IMR-90 (cell line): ENCODE measurements around the gene GGT1. TPM values are rescaled to one million over a fixed set of nuclear protein-coding genes. Genes with fewer than 3 reads are reported as not detected.

Experiments
- ATAC-seq: fragments of 200-7000 bp; cut with Tn5 transposase; 2 replicates; pipeline ENCODE4 v1.9.1; 2020; ENCODE audit warnings: low read depth, mild to moderate bottlenecking, moderate library complexity
- BruUV-seq: library from RNA; stranded (reverse); fragments of 400-500 nt; replicated peaks from 2 replicates; lab custom pipeline; 2021; lab: Mats Ljungman, UMichigan
- CTCF ChIA-PET: fragments of 300-600 bp; formaldehyde crosslinking; extraction: SDS; loops from one replicate; lab custom pipeline; 2021; ENCODE audit warnings: antibody characterized with exemption; lab: Yijun Ruan, JAX
- POLR2A ChIA-PET: fragments of 300-600 bp; sonication (Branson Sonifier 250); formaldehyde crosslinking; loops from one replicate; lab custom pipeline; 2022; ENCODE audit warnings: antibody characterized with exemption; ENCODE audit not compliant: unreplicated experiment; lab: Charles Lee
- DNase-seq: peaks from one replicate; pipeline ENCODE4 v3.0.0; 2013
- H2AFZ ChIP-seq: replicated peaks from 2 replicates; pipeline ENCODE3; 2013; ENCODE audit warnings: low read length, mild to moderate bottlenecking; ENCODE audit not compliant: poor library complexity
- H2AK5ac ChIP-seq: 2 replicates; pipeline ENCODE4 v1.6.1; 2013; ENCODE audit warnings: low read depth, low read length, inconsistent platforms
- H2AK9ac ChIP-seq: replicated peaks from 2 replicates; pipeline ENCODE3; 2013; ENCODE audit warnings: mild to moderate bottlenecking, low read depth, low read length, moderate library complexity; ENCODE audit not compliant: poor library complexity
- H2BK120ac ChIP-seq: 2 replicates; pipeline ENCODE4 v1.6.1; 2013; ENCODE audit warnings: low read depth, low read length, inconsistent platforms
- H2BK15ac ChIP-seq: 3 replicates; pipeline ENCODE4 v1.6.1; 2013; ENCODE audit warnings: low read depth, low read length, inconsistent platforms
- H2BK20ac ChIP-seq: 2 replicates; pipeline ENCODE4 v1.6.1; 2013; ENCODE audit warnings: low read depth, mild to moderate bottlenecking, inconsistent platforms, low read length, moderate library complexity
- H2BK5ac ChIP-seq: 2 replicates; pipeline ENCODE4 v1.6.1; 2013; ENCODE audit warnings: mild to moderate bottlenecking, low read depth, low read length, inconsistent platforms; ENCODE audit not compliant: poor library complexity, severe bottlenecking
- H3K14ac ChIP-seq: replicated peaks from 2 replicates; pipeline ENCODE4 v1.6.1; 2013; ENCODE audit warnings: low read depth, low read length, inconsistent platforms
- H3K18ac ChIP-seq: 2 replicates; pipeline ENCODE4 v1.6.1; 2013; ENCODE audit warnings: low read depth, low read length, control low read depth
- H3K23ac ChIP-seq: 2 replicates; pipeline ENCODE4 v1.6.1; 2013; ENCODE audit warnings: low read depth, low read length, inconsistent platforms
- H3K27ac ChIP-seq: 2 replicates; pipeline ENCODE4 v1.5.1; 2013; ENCODE audit warnings: mild to moderate bottlenecking, control low read depth, low read length; ENCODE audit not compliant: insufficient read depth
- H3K27me3 ChIP-seq: 2 replicates; pipeline ENCODE4 v1.6.1; 2013; ENCODE audit warnings: low read length; ENCODE audit not compliant: control insufficient read depth, insufficient read depth
- H3K36me3 ChIP-seq: 2 replicates; pipeline ENCODE4 v1.6.1; 2013; ENCODE audit warnings: low read length, mixed read lengths; ENCODE audit not compliant: control insufficient read depth, insufficient read depth
- H3K4ac ChIP-seq: 2 replicates; pipeline ENCODE4 v1.6.1; 2013; ENCODE audit warnings: low read depth, low read length, inconsistent platforms
- H3K4me1 ChIP-seq: 2 replicates; pipeline ENCODE4 v1.6.1; 2013; ENCODE audit warnings: low read length, mixed read lengths; ENCODE audit not compliant: control insufficient read depth, insufficient read depth
- H3K4me2 ChIP-seq: 2 replicates; pipeline ENCODE4 v1.6.1; 2013; ENCODE audit warnings: low read depth, mild to moderate bottlenecking, control low read depth, low read length, moderate library complexity
- H3K4me3 ChIP-seq: 2 replicates; pipeline ENCODE4 v1.5.1; 2013; ENCODE audit warnings: low read depth, mild to moderate bottlenecking, control low read depth, low read length, moderate library complexity; ENCODE audit not compliant: insufficient read depth
- H3K56ac ChIP-seq: 2 replicates; pipeline ENCODE4 v1.6.1; 2013; ENCODE audit warnings: low read length, inconsistent platforms; ENCODE audit not compliant: insufficient read depth; ENCODE audit errors: extremely low read depth
- H3K79me1 ChIP-seq, 2 experiments: 2 replicates each; pipeline ENCODE4 v1.6.1; 2013; ENCODE audit warnings: low read length in 2 of 2, inconsistent platforms in 1 of 2, low read depth in 1 of 2
- H3K9ac ChIP-seq: 2 replicates; pipeline ENCODE4 v1.6.1; 2013; ENCODE audit warnings: low read depth, low read length, control low read depth
- H3K9me1 ChIP-seq: 2 replicates; pipeline ENCODE4 v1.6.1; 2013; ENCODE audit warnings: low read length, inconsistent platforms; ENCODE audit not compliant: insufficient read depth
- H3K9me3 ChIP-seq: 2 replicates; pipeline ENCODE4 v1.6.1; 2013; ENCODE audit warnings: low read length; ENCODE audit not compliant: control insufficient read depth, insufficient read depth
- H4K20me1 ChIP-seq: 2 replicates; pipeline ENCODE4 v1.6.1; 2013; ENCODE audit warnings: low read length, inconsistent platforms; ENCODE audit not compliant: insufficient read depth
- H4K5ac ChIP-seq: 2 replicates; pipeline ENCODE4 v1.6.1; 2013; ENCODE audit warnings: mild to moderate bottlenecking, low read depth, low read length, control low read depth
- H4K8ac ChIP-seq, 2 experiments: 2 replicates each; pipeline ENCODE4 v1.6.1; 2013; ENCODE audit warnings: low read depth in 2 of 2, low read length in 2 of 2, control low read depth in 1 of 2, inconsistent platforms in 1 of 2
- H4K91ac ChIP-seq: 2 replicates; pipeline ENCODE4 v1.6.1; 2013; ENCODE audit warnings: low read depth, low read length, inconsistent platforms; ENCODE audit not compliant: insufficient read depth
- CEBPB ChIP-seq: IDR thresholded peaks from 2 replicates; pipeline ENCODE4 v1.6.1; 2012; ENCODE audit warnings: low read depth, low read length, improper control_type of control experiment
- CHD1 ChIP-seq: IDR thresholded peaks from 2 replicates; pipeline ENCODE4 v1.6.1; 2012; ENCODE audit warnings: low read depth, low read length, improper control_type of control experiment
- FOS ChIP-seq: fragments of 150-350 bp; IDR thresholded peaks from 2 replicates; pipeline ENCODE4 v1.6.1; 2016; ENCODE audit warnings: low read depth, low read length
- MAFK ChIP-seq: IDR thresholded peaks from 2 replicates; pipeline ENCODE4 v1.6.1; 2012; ENCODE audit warnings: low read depth, low read length, improper control_type of control experiment
- MAZ ChIP-seq: IDR thresholded peaks from 2 replicates; pipeline ENCODE4 v1.6.1; 2012; ENCODE audit warnings: low read depth, mild to moderate bottlenecking, low read length, improper control_type of control experiment, moderate library complexity, borderline replicate concordance
- RCOR1 ChIP-seq: IDR thresholded peaks from 2 replicates; pipeline ENCODE4 v1.6.1; 2012; ENCODE audit warnings: mild to moderate bottlenecking, low read length, improper control_type of control experiment; ENCODE audit not compliant: insufficient replicate concordance
- RFX5 ChIP-seq: IDR thresholded peaks from 2 replicates; pipeline ENCODE4 v1.8.0; 2012; ENCODE audit warnings: low read depth, mild to moderate bottlenecking, low read length, moderate library complexity
- SMC3 ChIP-seq: fragments of 150-350 bp; IDR thresholded peaks from 2 replicates; pipeline ENCODE4 v1.6.1; 2016; ENCODE audit warnings: low read depth, mild to moderate bottlenecking, antibody characterized with exemption, low read length, moderate library complexity
- WGBS, 2 experiments: methylation state at CpG; one replicate each; pipeline versions ENCODE4 v1.1.5 to v1.1.7; 2013; ENCODE audit warnings: missing lambda C conversion rate in 2 of 2; ENCODE audit not compliant: insufficient read length in 1 of 2; ENCODE audit errors: extremely low coverage in 2 of 2; 5-methylcytosine and 5-hydroxymethylcytosine counted together
- dilution Hi-C: fragments of 300-500 bp; cut with HindIII; formaldehyde crosslinking; loops from one replicate; pipeline ENCODE4 v1.14.3; 2018; ENCODE audit warnings: low sequenced_read_pairs; ENCODE audit not compliant: unreplicated experiment
- in situ Hi-C: fragments of 300-500 bp; cut with MboI; formaldehyde crosslinking; loops from 3 replicates; pipeline ENCODE4 v1.14.3; 2019; ENCODE audit warnings: low sequenced_read_pairs, inconsistent platforms, mixed read lengths
- intact Hi-C: fragments of 100-400 bp; cut with micrococcal nuclease; formaldehyde crosslinking; loops from 2 replicates; pipeline ENCODE4 v1.10.0; 2022
- polyA plus RNA-seq, 3 experiments: library from polyadenylated mRNA; depleted of rRNA; stranded (reverse); fragments of >200 nt; gene quantifications; 2 replicates each; pipeline ENCODE4 v1.2.3, GENCODE V29; 2012; ENCODE audit warnings: low replicate concordance in 1 of 3
- total RNA-seq: library from RNA; depleted of rRNA; stranded (reverse); fragments of >200 nt; gene quantifications from 2 replicates; pipeline ENCODE4 v1.2.3, GENCODE V29; 2012
- TF ChIP-seq, protein P1 (sequence below): fragments of 150-350 bp; IDR thresholded peaks from 2 replicates; pipeline ENCODE4 v1.6.1; 2017; ENCODE audit warnings: mild to moderate bottlenecking, antibody characterized with exemption, low read length, low read depth
- TF ChIP-seq, protein P2 (sequence below): fragments of 150-350 bp; IDR thresholded peaks from 2 replicates; pipeline ENCODE4 v1.6.1; 2016; ENCODE audit warnings: low read depth, mild to moderate bottlenecking, low read length, moderate library complexity, borderline replicate concordance
- TF ChIP-seq, protein P3 (sequence below): conservative IDR thresholded peaks from 2 replicates; pipeline ENCODE4 v1.5.1; 2012; ENCODE audit warnings: mild to moderate bottlenecking, low read depth, low read length, improper control_type of control experiment

GGT1 gene
- total and polyA plus RNA-seq, 2 of the 4 experiments (the other 2 are of a cell fraction): 3.4 to 7.3 TPM

DNA sequence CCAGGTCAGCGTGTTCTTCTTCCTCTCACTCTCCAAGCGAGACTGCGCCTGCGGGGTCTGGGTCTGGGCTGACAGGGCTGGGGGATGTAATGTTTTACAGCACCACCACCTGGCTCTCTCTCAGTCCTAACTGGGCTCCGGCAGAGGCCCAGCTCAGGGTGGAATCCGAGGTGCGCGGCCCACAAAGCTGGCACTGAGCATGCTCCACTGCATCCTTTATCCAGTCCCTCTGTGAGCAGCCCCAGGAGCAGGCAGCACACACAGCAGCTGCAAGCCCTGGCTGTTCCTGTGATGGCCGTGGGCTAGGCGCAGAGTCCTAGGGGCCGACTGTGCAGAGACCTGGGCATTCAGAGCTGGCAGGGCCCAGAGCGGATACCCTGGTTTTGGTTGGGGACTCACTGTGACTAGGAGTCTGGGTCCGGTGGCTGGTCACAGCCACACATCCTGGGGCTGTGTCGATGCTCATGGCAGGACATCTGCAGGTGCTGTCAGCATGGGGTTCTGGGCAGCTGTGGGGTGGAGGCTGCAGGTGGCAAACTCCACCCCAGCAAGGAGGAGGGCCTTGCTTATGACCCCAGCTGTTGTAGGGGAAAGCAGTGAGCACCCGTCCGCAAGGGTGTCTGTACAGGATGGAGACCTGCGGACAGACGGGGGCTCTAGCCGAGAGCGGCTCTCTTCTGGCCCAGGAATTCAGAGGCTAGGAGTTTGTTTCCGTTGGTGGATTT, 14.1 kb upstream of the GGT1 start:
- no peak for TF ChIP-seq FOS
- TF ChIP-seq MAZ: no peak
- no peak for TF ChIP-seq CHD1
- TF ChIP-seq RCOR1: no peak
- no peak for TF ChIP-seq MAFK
- TF ChIP-seq, protein P1, sequence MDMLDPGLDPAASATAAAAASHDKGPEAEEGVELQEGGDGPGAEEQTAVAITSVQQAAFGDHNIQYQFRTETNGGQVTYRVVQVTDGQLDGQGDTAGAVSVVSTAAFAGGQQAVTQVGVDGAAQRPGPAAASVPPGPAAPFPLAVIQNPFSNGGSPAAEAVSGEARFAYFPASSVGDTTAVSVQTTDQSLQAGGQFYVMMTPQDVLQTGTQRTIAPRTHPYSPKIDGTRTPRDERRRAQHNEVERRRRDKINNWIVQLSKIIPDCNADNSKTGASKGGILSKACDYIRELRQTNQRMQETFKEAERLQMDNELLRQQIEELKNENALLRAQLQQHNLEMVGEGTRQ: no peak
- TF ChIP-seq, protein P2, sequence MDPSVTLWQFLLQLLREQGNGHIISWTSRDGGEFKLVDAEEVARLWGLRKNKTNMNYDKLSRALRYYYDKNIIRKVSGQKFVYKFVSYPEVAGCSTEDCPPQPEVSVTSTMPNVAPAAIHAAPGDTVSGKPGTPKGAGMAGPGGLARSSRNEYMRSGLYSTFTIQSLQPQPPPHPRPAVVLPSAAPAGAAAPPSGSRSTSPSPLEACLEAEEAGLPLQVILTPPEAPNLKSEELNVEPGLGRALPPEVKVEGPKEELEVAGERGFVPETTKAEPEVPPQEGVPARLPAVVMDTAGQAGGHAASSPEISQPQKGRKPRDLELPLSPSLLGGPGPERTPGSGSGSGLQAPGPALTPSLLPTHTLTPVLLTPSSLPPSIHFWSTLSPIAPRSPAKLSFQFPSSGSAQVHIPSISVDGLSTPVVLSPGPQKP: no peak
- TF ChIP-seq, protein P3, sequence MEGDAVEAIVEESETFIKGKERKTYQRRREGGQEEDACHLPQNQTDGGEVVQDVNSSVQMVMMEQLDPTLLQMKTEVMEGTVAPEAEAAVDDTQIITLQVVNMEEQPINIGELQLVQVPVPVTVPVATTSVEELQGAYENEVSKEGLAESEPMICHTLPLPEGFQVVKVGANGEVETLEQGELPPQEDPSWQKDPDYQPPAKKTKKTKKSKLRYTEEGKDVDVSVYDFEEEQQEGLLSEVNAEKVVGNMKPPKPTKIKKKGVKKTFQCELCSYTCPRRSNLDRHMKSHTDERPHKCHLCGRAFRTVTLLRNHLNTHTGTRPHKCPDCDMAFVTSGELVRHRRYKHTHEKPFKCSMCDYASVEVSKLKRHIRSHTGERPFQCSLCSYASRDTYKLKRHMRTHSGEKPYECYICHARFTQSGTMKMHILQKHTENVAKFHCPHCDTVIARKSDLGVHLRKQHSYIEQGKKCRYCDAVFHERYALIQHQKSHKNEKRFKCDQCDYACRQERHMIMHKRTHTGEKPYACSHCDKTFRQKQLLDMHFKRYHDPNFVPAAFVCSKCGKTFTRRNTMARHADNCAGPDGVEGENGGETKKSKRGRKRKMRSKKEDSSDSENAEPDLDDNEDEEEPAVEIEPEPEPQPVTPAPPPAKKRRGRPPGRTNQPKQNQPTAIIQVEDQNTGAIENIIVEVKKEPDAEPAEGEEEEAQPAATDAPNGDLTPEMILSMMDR: no peak
- no peak for TF ChIP-seq SMC3
- TF ChIP-seq RFX5: no peak
- no peak for TF ChIP-seq CEBPB

More for the DNA sequence above, 14.1 kb upstream of the GGT1 start:
- ChIA-PET CTCF (no interaction called here), POLR2A (no interaction called here)
- Histone ChIP-seq H2AFZ (no peak overlapping the region), H4K20me1 (no peaks in the 10 kb centered on the region), H2BK120ac (no peak overlapping the region), H3K4ac (no peak overlapping the region), H3K18ac (no peak overlapping the region), H4K8ac (no peak overlapping the region), H4K5ac (no peak overlapping the region), H3K4me3 (no peak overlapping the region), H3K14ac (no peak overlapping the region), H3K9me1 (peaks cover 11% of the 10 kb centered on the region), H2BK5ac (no peak overlapping the region), H3K27me3 (no peaks in the 10 kb centered on the region), H3K56ac (no peak overlapping the region), H3K23ac (no peak overlapping the region), H3K9ac (no peak overlapping the region), H2BK20ac (no peak overlapping the region), H3K27ac (no peak overlapping the region), H2AK5ac (no peak overlapping the region), H4K91ac (no peak overlapping the region), H3K4me1 (peaks cover 3% of the 10 kb centered on the region; the same call in 1 of the 2 replicates), H3K9me3 (no peaks in the 10 kb centered on the region), H3K4me2 (no peak overlapping the region), H3K79me1 (peaks cover 0 to 8% of the 10 kb centered on the region in 2 experiments; a peak in 2 of 4 replicates), H2BK15ac (no peak overlapping the region), H3K36me3 (peaks cover 27% of the 10 kb centered on the region; the same call in 1 of the 2 replicates), H2AK9ac (no peak overlapping the region)
- dilution Hi-C loops (no loop called here), in situ Hi-C loops (no loop called here), intact Hi-C loops (no loop called here)
- no TSS peak for BruUV-seq
- no peak for DNase-seq
- no peak for ATAC-seq
- WGBS, 2 experiments: 93% methylated on average over 10 of the region's 21 CpGs; no CpG with 5 or more reads in 1 of the 2 experiments
